Measurements from ENCODE around the gene ENOX1. TPM values are rescaled to one million over a fixed set of nuclear protein-coding genes. Genes with fewer than 3 reads are reported as not detected.

ENOX1 gene
- total and polyA plus RNA-seq, 9 of the 15 experiments (the other 6 are each of a cell fraction or from before 2014, with no cell fraction given), result not detected

- TF ChIP-seq THAP12 (CRISPR knock-in tag; IDR thresholded peaks at IDR 0.05) (no peak), RHOXF2B (CRISPR knock-in tag; conservative IDR thresholded peaks at IDR 0.05) (no peak), EWSR1 (IDR thresholded peaks at IDR 0.05; ENCODE audit: borderline replicate concordance, low read depth, partially characterized antibody) (no peak), ZNF589 (CRISPR knock-in tag; IDR thresholded peaks at IDR 0.05; ENCODE audit: low read depth) (no peak), SAFB (IDR thresholded peaks at IDR 0.05; ENCODE audit: borderline replicate concordance, low read depth, low read length) (no peak), TCF7L2 (IDR thresholded peaks at IDR 0.05; ENCODE audit: low read depth, low read length) (no peak), NCOR1 (IDR thresholded peaks at IDR 0.05) (no peak), KAT7 (CRISPR knock-in tag; IDR thresholded peaks at IDR 0.05; ENCODE audit: borderline replicate concordance) (no peak), IRF2 (CRISPR knock-in tag; IDR thresholded peaks at IDR 0.05) (no peak), RBM17 (IDR thresholded peaks at IDR 0.05; ENCODE audit: borderline replicate concordance, low read depth, low read length) (no peak)
These were observed 322.1 kb downstream of the ENOX1 start (continued) for GRCh38 chr13:43464578-43465264.
